ENCODE results near the gene TBX10. TPM values are rescaled to one million over a fixed set of nuclear protein-coding genes. Genes with fewer than 3 reads are reported as not detected.

TBX10 gene
- total RNA-seq, 1 donor from 2014 or later: not detected

Other genes starting within 250 kb of the TBX10 start
- 5.9 and 8.9 TPM in 2 replicates for gene RAD9A, start 247.8 kb downstream of the TBX10 start, total RNA-seq
- gene PPP1CA, start 237.9 kb downstream of the TBX10 start, total RNA-seq: 171 and 306 TPM in 2 replicates
- not detected in 2 replicates for gene TBC1D10C, start 235.7 kb downstream of the TBX10 start, total RNA-seq
- 0.20 TPM in 1 of 2 replicates, not detected in the other for gene CARNS1, start 224.1 kb downstream of the TBX10 start, total RNA-seq
- gene RPS6KB2, start 211.3 kb downstream of the TBX10 start, total RNA-seq: 25.5 and 51.7 TPM in 2 replicates
- 0.17 and 0.85 TPM in 2 replicates for gene PTPRCAP, start 202.1 kb downstream of the TBX10 start, total RNA-seq
- gene CORO1B, start 196.3 kb downstream of the TBX10 start, total RNA-seq: 115 and 197 TPM in 2 replicates
- not detected in 2 replicates for gene GPR152, start 187.0 kb downstream of the TBX10 start, total RNA-seq
- gene CABP4, start 184.4 kb downstream of the TBX10 start, total RNA-seq: not detected in 2 replicates
- gene TMEM134, start 170.5 kb downstream of the TBX10 start, total RNA-seq: 32.5 and 65.7 TPM in 2 replicates
- gene AIP, start 156.7 kb downstream of the TBX10 start, total RNA-seq: 53.2 and 56.8 TPM in 2 replicates
- 46.9 and 151 TPM in 2 replicates for gene PITPNM1, start 134.4 kb downstream of the TBX10 start, total RNA-seq
- gene CDK2AP2, start 131.6 kb downstream of the TBX10 start, total RNA-seq: 34.4 and 90.4 TPM in 2 replicates
- not detected in 2 replicates for gene CABP2, start 116.3 kb downstream of the TBX10 start, total RNA-seq
- 1,794 and 3,608 TPM in 2 replicates for gene GSTP1, start 56.0 kb downstream of the TBX10 start, total RNA-seq
- gene NDUFV1, start 32.8 kb downstream of the TBX10 start, total RNA-seq: 184 and 192 TPM in 2 replicates
- 3.9 and 8.2 TPM in 2 replicates for gene NUDT8, start 9.8 kb downstream of the TBX10 start, total RNA-seq
- gene ACY3, start 11.0 kb upstream of the TBX10 start, total RNA-seq: 0.10 and 0.17 TPM in 2 replicates
- 0.20 TPM in 1 of 2 replicates, not detected in the other for gene ALDH3B2, start 34.9 kb upstream of the TBX10 start, total RNA-seq